NOMO-1 treated with DMSO at 0.1 percent for 48 hours (cell line): Measurements from ENCODE around the gene HSF5.

Source experiments
- DNase-seq: peaks from one replicate; lab custom pipeline; 2025; ENCODE audit not compliant: unreplicated experiment; lab: John Stamatoyannopoulos, UW

Gene HSF5, protein sequence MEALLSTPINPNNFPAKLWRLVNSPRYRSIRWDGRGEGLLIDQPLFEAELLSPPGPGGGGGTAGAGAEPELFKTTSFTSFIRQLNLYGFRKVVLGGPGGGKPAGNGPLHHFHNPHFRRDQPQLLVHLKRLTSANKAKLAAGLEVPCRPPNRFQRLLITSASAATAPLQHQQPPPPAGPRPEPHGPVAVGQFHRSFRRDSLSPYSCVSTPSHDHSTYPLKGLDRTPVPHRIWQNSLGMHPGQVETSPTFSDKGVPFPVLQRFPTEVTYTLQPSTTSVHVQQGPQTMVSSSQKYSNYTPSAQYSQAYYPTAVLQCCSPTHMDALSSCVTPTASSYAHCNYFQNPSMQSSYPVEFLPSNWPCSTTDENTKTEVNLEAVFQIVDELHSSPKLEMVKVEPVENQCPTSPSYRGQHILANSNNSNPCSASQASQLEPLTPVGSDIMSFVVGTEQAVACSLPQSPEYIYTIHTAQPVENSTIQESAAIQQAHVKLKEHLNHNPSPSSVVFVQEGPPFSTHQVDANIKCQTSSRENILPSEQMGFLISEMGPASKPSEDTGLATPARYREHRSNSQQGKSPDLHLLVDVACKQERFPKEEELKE

DNA sequence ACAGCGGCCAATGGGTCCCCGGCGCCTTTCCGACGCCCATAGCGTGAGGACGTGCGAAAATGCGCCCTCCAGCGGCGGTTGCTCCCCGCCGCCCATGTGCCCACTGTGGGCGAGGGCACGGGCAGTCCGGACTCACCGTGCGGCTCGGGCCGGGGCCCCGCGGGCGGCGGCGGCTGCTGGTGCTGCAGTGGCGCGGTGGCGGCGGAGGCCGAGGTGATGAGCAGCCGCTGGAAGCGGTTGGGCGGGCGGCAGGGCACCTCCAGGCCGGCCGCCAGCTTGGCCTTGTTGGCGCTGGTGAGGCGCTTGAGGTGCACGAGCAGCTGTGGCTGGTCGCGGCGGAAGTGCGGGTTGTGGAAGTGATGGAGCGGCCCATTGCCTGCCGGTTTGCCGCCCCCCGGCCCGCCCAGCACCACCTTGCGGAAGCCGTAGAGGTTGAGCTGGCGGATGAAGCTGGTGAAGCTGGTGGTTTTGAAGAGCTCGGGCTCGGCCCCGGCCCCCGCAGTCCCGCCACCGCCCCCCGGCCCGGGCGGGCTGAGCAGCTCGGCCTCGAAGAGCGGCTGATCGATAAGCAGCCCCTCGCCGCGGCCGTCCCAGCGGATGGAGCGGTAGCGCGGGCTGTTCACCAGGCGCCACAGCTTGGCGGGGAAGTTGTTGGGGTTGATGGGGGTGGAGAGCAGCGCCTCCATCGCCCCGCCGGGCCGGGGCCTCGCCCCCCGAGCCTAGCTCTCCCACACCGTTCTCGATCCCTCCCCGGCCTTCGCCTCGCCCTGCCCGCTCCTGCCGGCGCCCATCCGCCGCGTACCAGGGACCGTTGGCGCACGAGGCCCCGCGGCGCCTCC lies at the start of gene HSF5:
HSF5 (minus strand) TSS at position 820 of the 839 bp plus-strand sequence; CDS start at position 686, 134 bp downstream.
- no peak for DNase-seq

DNA sequence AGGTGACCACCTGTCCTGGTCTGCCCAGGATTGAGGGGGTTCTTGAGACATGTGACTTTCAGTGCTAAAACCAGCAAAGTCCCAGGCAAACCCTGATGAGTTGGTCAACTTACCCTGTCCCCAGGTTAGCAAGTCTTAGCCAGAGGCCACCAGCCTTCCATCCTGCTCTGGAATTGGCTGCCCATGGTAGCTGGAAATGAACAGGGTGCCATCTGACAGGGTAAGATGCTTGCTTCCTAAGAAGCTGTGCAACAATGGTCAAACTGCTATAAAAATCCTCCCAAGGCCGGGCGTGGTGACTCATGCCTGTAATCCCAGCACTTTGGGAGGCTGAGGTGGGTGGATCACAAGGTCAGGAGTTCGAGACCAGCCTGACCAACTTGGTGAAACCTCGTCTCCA lies 49.1 kb upstream of the HSF5 start:
- DNase-seq: no peak

DNA sequence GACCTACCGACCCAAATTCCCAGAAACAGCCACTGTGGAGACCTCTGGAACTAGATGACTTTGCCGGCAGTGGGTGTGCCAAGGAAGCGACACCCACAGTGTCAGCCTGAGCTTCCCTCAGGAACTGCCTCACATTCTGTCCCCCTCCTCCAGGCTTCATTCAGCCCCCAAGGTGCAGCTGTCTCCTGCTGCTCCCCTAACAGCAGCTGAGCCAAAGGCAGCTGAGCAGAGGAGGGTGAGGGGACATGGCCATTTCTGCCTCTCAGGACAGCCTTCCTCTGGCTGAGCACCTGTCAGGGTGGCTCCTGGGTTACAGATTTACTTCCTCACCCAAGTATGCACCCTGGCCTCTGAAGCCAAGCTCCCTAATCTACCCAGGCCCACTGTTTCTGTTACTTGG lies 48.3 kb upstream of the HSF5 start:
- DNase-seq: no peak

DNA sequence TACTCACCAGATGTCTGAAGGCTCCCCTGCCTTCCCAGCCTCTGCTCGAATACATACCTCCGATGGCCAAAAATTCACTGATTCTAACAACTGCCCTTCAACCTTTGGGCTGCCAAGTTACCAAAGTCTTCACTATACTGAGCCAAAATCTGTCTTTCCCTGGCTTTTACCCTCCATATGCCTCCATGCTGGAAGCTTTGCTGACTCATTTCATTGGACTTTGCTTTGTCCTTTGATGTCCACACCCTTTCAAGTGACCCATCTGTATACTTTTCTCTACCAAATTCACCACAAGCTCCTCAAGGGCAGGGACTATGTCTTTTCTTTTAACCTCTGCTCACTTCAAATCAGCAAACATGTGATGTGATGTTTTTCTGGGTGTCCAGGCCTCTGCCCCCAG lies 47.2 kb upstream of the HSF5 start:
- no peak for DNase-seq

DNA sequence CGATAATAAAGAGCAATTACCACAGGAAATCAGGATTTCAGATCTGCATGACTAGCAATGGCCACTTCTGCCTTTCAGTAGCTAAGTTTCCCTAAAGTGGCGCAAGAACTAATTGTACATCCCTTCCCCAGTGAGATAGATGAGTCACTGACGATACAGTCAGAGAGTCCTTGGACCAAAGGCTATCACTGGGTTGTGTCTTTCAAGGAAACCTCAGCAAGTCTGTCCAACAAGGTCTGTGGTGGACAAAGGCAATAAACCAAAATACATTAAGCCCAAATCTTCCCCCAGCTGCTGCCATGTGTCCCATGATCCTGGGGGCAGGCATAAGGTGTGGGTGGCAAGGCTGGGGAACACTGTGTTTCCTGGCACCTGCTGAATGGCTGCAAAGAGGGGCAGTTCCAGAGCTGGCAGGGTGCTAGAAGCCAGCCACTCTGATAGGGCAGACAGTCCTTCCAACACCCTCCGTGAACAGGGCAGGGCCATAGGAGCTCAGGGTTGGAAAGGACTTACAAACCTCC lies 46.8 kb upstream of the HSF5 start:
- peak; percentile 95 for DNase-seq

DNA sequence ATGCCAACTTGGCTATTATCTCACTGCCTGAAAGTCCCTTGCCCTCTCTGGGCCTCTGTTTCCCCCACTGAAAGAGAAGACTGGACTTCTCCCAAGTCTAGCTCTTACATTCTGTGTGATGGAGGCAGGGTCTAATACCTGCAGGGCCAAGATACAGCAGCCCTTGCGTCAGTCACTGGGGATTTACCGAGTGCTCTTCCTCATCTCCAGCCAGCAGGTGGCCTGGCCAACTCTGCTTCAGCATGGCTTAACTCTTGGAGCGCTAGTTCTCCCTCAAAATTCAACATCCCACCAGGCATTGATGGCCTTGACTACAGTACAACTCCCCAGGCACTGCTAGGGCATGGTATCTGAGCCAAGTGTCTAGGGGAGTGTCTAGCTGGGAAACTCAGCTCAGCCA lies 46.1 kb upstream of the HSF5 start:
- DNase-seq: no peak

DNA sequence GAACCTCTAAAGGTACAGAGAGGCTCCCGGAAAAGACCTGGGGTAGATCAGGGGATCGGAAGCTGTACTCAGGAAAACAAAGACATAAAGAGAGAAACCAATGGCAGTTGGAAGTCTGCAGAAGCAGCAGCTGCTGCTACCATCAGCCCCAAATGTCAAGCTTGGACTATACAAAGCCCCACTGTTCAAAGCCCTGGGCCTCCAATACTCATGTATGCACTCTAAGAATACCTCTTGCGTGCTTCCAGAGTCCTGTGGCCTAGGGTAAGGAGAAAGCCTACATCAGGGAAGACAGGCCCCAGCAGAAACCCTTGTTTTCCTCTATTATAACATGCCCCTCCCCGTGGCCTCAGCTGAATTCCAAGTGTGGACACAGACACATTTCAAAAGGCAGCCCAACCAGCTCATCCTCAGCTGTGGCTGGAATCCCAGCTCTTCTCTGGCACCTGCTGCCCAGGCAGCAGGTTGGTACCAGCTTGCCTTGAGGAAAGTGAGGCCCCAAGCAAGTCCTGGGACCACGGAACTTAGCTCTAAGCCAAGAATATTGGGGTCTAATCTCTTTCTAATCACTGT lies 45.5 kb upstream of the HSF5 start:
- DNase-seq: no peak

DNA sequence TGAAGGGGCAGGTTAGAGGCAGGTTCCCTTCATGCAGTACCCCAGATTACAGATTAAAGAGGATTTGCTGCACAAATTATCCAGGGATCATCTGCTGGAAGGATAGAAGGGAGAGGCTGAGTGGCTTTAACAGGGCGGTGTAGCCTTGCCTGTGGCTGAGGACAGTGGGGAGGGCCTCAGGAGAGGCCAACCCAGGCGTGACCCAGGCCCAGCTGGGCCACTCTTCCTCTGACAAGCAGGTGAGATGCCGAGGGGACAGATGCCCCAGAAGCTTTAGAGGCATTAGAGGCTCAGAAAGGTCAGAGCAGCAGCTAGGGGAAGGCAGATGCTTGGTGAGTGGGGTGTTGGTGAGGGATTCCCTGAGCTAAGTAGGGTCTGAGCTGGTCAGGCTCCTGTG lies 44.3 kb upstream of the HSF5 start:
- DNase-seq: no peak

DNA sequence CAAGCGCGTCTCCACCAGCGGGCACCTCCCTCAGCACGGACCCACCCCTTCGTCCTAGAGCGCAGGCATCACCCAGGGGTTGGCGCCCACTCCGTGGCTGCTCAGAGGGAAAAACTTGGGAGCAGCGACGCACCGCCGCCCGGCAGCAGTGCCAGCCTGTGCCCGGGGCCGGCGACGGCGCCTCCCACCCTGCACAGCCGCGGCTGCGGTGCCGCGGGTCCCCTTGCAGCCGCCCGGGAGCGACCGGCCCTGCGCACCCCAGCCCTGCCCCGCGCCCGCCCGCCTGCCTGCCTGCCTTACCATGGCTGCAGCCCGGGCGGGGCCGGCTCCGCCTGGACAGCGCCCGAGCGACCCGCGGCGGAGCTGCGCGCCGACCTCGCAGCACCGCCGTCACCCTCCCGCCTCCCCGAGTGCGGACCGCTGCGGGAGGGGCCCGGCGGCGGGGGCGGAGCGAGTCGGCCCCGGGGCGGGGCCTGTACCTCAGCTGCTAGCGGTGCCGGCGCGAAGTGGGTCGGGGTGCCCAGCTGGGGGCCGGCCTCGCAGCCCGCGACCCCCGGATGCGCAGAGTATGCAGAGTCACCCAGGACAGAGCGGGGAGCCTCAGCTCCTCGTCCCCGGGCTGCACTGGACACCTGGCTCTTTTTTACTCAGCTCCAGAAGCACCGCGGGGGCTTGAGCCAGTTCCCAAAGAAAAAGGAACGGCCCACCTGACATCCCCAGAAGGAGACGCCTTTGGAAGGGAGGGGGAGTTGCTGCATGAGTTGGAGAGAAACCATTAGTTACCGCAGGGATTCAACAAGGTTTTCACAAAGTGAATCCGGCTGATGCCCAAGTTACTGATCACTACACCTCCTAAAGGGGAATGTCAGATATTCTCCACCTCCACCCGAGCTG lies 43.7 kb upstream of the HSF5 start:
- DNase-seq: no peak

DNA sequence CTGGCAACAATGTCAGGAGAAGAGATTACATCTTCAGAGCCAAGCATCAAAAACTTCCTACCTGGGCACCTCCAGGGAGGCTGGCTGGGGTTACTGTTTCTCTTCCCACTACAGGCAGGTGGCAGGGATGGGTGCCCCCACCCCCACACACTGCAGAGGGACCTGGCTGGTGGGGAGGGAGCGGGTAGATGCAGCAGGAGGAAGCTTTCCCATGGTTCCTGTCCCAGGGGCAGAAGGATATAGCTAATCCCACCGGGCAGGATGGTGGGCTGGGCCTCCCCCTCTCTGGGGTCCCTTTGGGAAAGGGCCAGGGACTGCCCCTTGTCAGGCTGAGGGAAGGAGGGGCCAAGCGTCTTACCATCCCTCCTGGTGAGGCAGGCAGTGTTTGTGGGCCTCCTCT lies 42.9 kb upstream of the HSF5 start:
- DNase-seq: no peak

DNA sequence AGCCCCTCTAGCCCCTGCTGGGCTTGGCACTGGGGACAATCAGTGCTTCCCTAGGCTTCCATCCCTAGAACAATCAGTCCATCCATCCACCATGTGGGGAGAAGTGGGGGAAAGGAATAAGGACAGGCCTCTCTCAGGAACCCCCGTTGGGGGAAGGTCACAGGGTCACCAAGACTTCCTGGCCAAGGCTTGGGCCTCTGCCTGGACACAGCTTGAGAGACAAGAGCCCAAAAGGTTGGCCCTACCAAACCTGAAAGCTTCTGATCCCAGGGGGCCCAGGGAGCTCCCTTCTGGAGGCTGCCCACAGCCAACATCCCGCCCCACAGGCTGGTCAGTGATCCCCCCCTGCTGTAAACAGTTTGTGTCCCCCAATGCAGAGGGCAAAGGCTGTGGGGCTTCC lies 42.4 kb upstream of the HSF5 start:
- DNase-seq: no peak

DNA sequence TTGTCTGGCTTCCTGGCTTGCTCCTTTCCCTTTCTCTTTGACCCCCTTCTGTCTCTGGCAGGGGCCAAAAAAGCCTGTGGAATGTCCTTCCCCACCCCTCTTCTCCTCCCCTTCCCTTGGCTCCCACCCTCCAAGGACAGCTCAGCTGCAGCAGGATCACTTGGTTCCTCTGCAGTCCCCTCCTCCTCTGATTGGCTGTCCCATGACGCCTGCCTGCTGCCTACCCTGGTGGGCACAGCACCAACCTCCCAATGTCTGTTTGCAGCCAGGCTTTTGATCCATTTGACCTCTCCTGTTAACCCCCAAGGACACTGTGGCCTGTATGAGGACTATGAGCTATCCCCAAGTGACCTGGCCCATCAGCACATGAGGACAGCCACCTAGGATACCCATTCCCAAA lies 41.1 kb upstream of the HSF5 start:
- DNase-seq: no peak

DNA sequence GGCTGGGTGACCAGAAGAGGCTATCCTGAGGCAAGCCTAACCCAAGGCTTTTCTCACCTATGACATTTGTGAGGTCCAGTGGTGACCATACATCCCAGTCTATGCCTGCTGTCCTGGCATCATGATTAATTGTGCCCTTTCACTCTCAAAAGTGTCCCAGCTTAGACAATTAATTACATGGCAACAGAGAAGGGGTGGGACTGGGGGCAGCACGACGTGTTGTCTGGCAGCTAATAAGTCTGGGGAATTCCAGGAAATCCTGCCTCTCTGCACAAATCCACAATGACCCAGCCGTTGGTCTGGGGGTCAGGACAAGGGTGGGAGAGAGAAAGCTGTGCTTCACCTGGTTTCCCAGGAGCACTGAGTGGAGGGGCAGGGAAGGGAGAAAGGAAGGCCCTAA lies 40.2 kb upstream of the HSF5 start:
- DNase-seq: no peak

DNA sequence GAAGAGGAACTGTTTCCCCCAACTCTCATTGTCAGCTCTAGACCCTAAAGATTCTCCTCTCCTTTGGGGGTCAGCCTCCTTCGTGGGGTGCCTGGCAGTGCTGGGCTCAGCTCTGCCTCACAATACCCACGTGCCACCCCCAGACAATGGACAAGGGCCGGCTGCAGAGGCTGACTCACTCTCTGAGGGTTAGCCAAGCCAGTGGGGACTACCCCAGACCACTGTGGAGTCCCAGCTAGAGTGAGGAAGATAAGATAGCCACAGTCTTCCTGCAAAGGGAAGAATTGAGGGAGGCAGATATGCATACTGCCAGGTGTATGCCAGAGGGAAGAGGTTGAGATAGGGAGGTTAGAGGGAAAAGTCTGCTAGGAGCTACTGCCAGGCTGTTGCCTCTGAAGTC lies 39.7 kb upstream of the HSF5 start:
- no peak for DNase-seq

DNA sequence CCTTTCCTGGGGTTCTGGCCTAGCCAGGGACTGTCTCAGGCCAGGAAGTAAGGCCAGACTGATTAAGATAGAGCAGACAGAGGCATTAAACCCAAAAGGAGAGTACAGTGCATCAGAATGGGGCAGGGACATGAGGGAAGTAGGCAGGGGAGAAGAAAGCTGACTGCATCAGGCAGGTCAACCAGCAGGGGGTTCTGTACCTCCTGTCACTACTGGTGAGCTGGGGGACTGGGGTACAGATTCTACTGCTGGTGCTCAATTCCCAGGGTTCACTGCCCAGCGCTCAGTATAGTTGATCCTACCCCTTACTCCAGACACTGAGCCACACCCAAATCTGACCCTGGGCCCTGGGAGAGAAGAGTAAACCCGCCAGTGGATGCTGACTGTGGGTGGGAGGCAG lies 39.1 kb upstream of the HSF5 start:
- peak; percentile 6 for DNase-seq

DNA sequence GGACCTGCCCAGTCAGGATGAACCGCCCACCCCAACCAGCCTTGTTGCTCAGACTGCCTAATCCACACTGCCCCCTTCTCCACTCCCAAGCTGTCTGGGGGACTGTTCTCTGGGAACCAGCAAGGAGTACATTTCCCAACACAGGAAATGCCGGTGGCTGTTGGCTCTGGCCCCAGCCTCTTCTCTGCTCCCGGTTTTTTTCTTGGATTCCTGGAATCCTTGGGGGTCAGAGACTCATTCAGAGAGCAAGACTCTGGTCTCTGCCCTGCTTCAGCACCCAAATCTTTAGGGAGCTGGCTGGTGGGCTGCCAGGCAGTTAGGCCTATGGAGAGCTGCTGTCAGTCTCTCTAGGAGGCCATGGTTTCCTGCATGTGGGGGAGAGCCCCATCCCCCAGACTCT lies 37.0 kb upstream of the HSF5 start:
- no peak for DNase-seq

DNA sequence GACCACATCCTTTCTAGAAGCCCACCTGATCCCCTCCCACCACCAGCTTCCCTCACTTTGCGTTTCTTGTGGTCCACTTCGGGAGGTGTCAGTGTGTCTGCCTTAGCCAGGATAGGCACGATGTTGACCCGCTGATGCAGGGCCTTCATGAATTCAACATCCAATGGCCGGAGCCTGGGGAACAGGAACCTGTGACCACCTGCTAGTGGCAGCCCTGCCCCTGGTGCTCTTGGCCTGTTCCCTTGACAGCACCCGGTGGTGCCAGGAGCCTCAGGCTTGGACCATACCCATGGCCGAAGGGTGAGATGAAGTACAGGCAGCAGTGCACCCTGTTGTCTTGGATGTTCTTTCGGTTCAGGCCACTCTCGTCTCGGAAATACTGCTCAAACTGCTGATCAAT lies 33.5 kb upstream of the HSF5 start:
- DNase-seq: peak; percentile 27

DNA sequence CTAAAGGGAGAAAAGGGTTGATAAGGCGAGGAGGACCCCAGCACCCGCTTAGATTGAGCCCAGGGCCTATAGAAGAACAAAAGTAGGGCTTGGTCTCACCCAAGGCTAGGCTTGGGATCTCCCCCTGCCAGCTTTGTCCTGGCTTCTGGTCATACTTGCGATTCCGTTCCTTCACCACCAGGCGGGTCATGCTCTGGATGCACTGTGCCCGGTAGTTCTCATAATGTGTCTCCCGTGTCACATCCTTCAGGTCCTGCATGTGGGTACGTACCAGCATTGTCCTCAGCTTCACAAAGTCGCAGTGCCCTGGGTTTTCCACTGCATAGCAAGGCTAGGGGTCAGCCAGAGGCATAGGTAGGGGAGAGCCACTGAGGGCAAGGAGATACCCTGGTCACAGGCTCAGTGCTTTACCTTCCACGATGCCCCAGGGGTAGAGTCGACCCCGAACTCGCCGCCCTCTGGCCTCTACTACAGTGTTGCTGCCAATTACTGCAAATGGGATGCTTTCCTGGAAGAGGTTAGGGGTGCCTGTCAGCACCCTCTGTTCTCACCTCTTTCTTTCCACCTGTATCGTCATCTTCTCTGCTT lies 32.7 kb upstream of the HSF5 start:
- DNase-seq: peak; percentile 21

DNA sequence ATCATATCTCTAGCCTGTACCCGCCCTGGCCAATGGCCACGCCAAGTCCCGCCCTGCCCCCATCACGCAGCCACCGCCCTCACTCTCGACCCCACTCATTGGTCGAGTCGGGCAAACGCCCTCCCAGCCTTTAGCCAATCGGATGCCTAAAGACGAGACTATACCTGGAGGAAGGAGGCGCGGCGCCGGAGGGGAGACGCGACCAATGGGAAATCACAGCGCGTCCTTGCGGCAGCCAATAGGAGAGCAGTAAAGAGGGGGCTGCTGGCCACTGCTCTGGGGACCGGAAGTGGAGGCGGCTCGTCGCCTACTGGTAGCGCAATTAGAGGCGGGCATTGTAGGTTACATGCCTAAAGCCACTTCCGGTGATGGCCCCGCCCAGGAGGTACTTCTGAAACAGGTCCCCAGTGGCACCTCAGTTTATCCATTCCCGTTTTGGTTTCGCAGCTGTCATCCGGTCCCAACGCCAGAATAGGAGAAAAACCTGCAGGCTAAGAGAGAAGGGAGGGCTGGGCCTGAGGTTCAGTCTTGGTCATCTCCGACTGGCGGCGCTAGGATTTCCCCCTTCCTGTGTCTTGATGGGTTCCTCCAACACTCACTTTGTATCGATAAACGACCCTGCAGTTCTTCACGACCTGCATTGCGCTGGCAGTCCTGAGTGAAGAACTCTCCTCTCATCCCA lies 29.9 kb upstream of the HSF5 start:
- DNase-seq: peak; percentile 100
